GM23338 (cell line): Measurements from ENCODE around the gene CITED4. TPM values are rescaled to one million over a fixed set of nuclear protein-coding genes. Genes with fewer than 3 reads are reported as not detected.
A peak's percentile ranks its signal among the peaks of the same experiment; 100 is the strongest.

Experiments
- ATAC-seq: fragments of 200-7000 bp; cut with Tn5 transposase; 3 replicates; pipeline ENCODE4 v1.9.1; 2020
- DNase-seq: peaks from one replicate; pipeline ENCODE4 v3.0.0-alpha.2; 2015; ENCODE audit warnings: low spot score
- H2AFZ ChIP-seq: fragments of 200-600 bp; sonication (generic); 2 replicates; pipeline ENCODE4 v1.8.0; 2016; ENCODE audit warnings: antibody characterized with exemption, mild to moderate bottlenecking, moderate library complexity
- H3F3A ChIP-seq: fragments of 200-600 bp; sonication (generic); replicated peaks from 2 replicates; pipeline ENCODE4 v1.8.0; 2017; ENCODE audit warnings: antibody characterized with exemption, mixed run types, low read depth
- H3K27ac ChIP-seq: fragments of 200-600 bp; sonication (generic); 2 replicates; pipeline ENCODE4 v1.6.1; 2016; ENCODE audit warnings: low read depth
- H3K27me3 ChIP-seq: fragments of 200-600 bp; sonication (generic); 2 replicates; pipeline ENCODE4 v1.8.0; 2016; ENCODE audit warnings: mild to moderate bottlenecking, mixed run types, moderate library complexity; ENCODE audit not compliant: insufficient read depth
- H3K36me3 ChIP-seq: fragments of 200-600 bp; sonication (generic); 2 replicates; pipeline ENCODE4 v1.8.0; 2016; ENCODE audit warnings: mild to moderate bottlenecking; ENCODE audit not compliant: insufficient read depth
- H3K4me1 ChIP-seq: fragments of 200-600 bp; sonication (generic); 2 replicates; pipeline ENCODE4 v1.8.0; 2016; ENCODE audit warnings: mild to moderate bottlenecking, moderate library complexity; ENCODE audit not compliant: insufficient read depth
- H3K4me2 ChIP-seq: fragments of 200-600 bp; sonication (generic); 2 replicates; pipeline ENCODE4 v1.7.1; 2017; ENCODE audit warnings: mixed run types
- H3K4me3 ChIP-seq: fragments of 200-600 bp; sonication (generic); 2 replicates; pipeline ENCODE4 v1.6.1; 2016; ENCODE audit warnings: mixed run types
- H3K79me2 ChIP-seq: fragments of 200-600 bp; sonication (generic); replicated peaks from 2 replicates; pipeline ENCODE4 v1.8.0; 2017; ENCODE audit warnings: mild to moderate bottlenecking; ENCODE audit not compliant: insufficient read depth
- H3K9me2 ChIP-seq: fragments of 200-600 bp; sonication (generic); 2 replicates; pipeline ENCODE4 v1.8.0; 2017; ENCODE audit not compliant: insufficient read depth
- H4K20me1 ChIP-seq: fragments of 200-600 bp; sonication (generic); replicated peaks from 2 replicates; pipeline ENCODE4 v1.8.0; 2017; ENCODE audit warnings: mild to moderate bottlenecking; ENCODE audit not compliant: insufficient read depth
- H3K27ac Mint-ChIP-seq: 2 replicates; pipeline ENCODE4 v1.8.0; 2020; ENCODE audit warnings: inconsistent platforms, mild to moderate bottlenecking, moderate library complexity, mixed read lengths
- H3K27me3 Mint-ChIP-seq: 3 replicates; pipeline ENCODE4 v1.8.0; 2022; ENCODE audit warnings: low read depth, mild to moderate bottlenecking, moderate library complexity, mixed read lengths, inconsistent platforms; ENCODE audit not compliant: insufficient read depth, poor library complexity
- H3K36me3 Mint-ChIP-seq: 3 replicates; pipeline ENCODE4 v1.8.0; 2021; ENCODE audit warnings: low read depth, mild to moderate bottlenecking, inconsistent platforms, moderate library complexity, mixed read lengths
- H3K4me1 Mint-ChIP-seq: 3 replicates; pipeline ENCODE4 v1.8.0; 2020; ENCODE audit warnings: mild to moderate bottlenecking, inconsistent platforms, mixed read lengths
- H3K4me3 Mint-ChIP-seq: 3 replicates; pipeline ENCODE4 v1.8.0; 2021; ENCODE audit warnings: moderate library complexity, mild to moderate bottlenecking, inconsistent platforms, mixed read lengths
- H3K9me3 Mint-ChIP-seq: 3 replicates; pipeline ENCODE4 v1.8.0; 2020; ENCODE audit warnings: moderate library complexity, mild to moderate bottlenecking, inconsistent platforms, mixed read lengths
- CREB1 ChIP-seq: fragments of 250-450 bp; sonication (Bioruptor Pico); IDR thresholded peaks from 2 replicates; pipeline ENCODE4 v1.5.0; 2020; ENCODE audit warnings: low read depth, mild to moderate bottlenecking, moderate library complexity
- CTCF ChIP-seq, 2 experiments: fragments of 200-600 bp in 1 of 2; sonication (generic) in 1 of 2; conservative IDR thresholded peaks; 2 replicates each; pipeline versions ENCODE4 v1.5.1 to v1.6.1; 2016 to 2017; ENCODE audit warnings: antibody characterized with exemption in 2 of 2, low read depth in 2 of 2, mild to moderate bottlenecking in 2 of 2, moderate library complexity in 1 of 2
- EZH2phosphoT487 ChIP-seq: fragments of 200-600 bp; sonication (generic); IDR thresholded peaks from one replicate; pipeline ENCODE4 v1.8.1; 2018; ENCODE audit warnings: antibody characterized with exemption; ENCODE audit not compliant: unreplicated experiment
- JUNB ChIP-seq: IDR thresholded peaks from one replicate; pipeline ENCODE4 v1.6.1; 2016; ENCODE audit warnings: antibody characterized with exemption; ENCODE audit not compliant: unreplicated experiment
- NANOG ChIP-seq: IDR thresholded peaks from 2 replicates; pipeline ENCODE4 v1.6.1; 2016; ENCODE audit warnings: antibody characterized with exemption, borderline replicate concordance
- POLR2AphosphoS5 ChIP-seq: IDR thresholded peaks from 2 replicates; pipeline ENCODE4 v1.6.1; 2016; ENCODE audit warnings: antibody characterized with exemption, low read depth
- STAT1 ChIP-seq: IDR thresholded peaks from one replicate; pipeline ENCODE4 v1.6.1; 2016; ENCODE audit warnings: antibody characterized with exemption; ENCODE audit not compliant: unreplicated experiment
- ZNF114 ChIP-seq: fragments of 250-450 bp; sonication (Bioruptor Pico); IDR thresholded peaks from 2 replicates; pipeline ENCODE4 v1.5.0; 2020; ENCODE audit warnings: mild to moderate bottlenecking, moderate library complexity
- ZNF331 ChIP-seq: fragments of 250-450 bp; sonication (Bioruptor Pico); IDR thresholded peaks from 2 replicates; pipeline ENCODE4 v1.5.0; 2020; ENCODE audit warnings: low read depth, mild to moderate bottlenecking, moderate library complexity
- polyA plus RNA-seq: library from polyadenylated mRNA; unstranded; fragments of >200 nt; fragmentation: Nextera tagmentation; extraction: Ambion mirVana; gene quantifications from 2 replicates; pipeline ENCODE4 v1.2.1, GENCODE V29; 2016
- total RNA-seq: library from RNA; depleted of rRNA; stranded (reverse); fragments of >200 nt; shearing (Covaris generic); gene quantifications from 2 replicates; pipeline ENCODE4 v1.2.3, GENCODE V29; 2014
- TF ChIP-seq, protein P1 (sequence below): fragments of 250-450 bp; sonication (Bioruptor Pico); IDR thresholded peaks from 2 replicates; pipeline ENCODE4 v1.5.0; 2020; ENCODE audit warnings: mild to moderate bottlenecking, moderate library complexity
- TF ChIP-seq, protein P2 (sequence below): IDR thresholded peaks from 2 replicates; pipeline ENCODE4 v1.6.1; 2016; ENCODE audit warnings: antibody characterized with exemption
- TF ChIP-seq, protein P3 (sequence below): IDR thresholded peaks from one replicate; pipeline ENCODE4 v1.6.1; 2018; ENCODE audit warnings: antibody characterized with exemption; ENCODE audit not compliant: unreplicated experiment

Gene CITED4
- total and polyA plus RNA-seq, 2 experiments from 2014 or later, result 2.9 to 18.7 TPM

DNA sequence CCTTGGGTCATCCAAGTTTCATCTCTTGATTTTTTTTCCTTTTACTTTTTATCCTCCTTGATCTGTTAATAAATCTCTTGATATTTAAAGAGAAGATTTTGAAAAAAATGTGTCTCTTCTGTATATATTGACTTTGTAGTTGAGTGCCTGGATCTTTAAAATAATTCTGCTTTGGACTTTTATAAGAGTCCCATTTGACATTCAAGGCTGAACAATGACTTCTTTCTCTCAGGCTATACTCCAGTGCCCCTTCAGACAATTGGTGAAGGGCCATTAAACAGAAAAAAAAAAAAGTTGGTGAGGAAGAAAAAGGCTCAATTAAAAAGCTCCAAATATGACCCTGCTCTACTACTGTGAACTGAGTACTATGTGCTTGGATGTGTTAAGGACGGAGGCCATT, 40.9 kb upstream of the CITED4 start:
- Mint-ChIP-seq H3K27ac (no peak overlapping the region), H3K4me1 (peaks cover 7% of the 10 kb centered on the region), H3K4me3 (no peak overlapping the region), H3K36me3 (no peaks in the 10 kb centered on the region), H3K27me3 (peaks cover 6% of the 10 kb centered on the region), H3K9me3 (no peaks in the 10 kb centered on the region)
- Histone ChIP-seq H3F3A (no peaks in the 10 kb centered on the region), H2AFZ (0 out of 2 replicates have a peak overlapping the region, but pooled peaks have one; percentile 28), H3K27me3 (no peaks in the 10 kb centered on the region), H3K4me3 (no peak overlapping the region), H4K20me1 (no peaks in the 10 kb centered on the region), H3K27ac (no peak overlapping the region), H3K36me3 (no peaks in the 10 kb centered on the region), H3K79me2 (no peaks in the 10 kb centered on the region), H3K4me2 (no peak overlapping the region), H3K4me1 (peaks cover 4% of the 10 kb centered on the region; the same call in 1 of the 2 replicates), H3K9me2 (peaks cover 5% of the 10 kb centered on the region; the same call in 1 of the 2 replicates)
- no peak for TF ChIP-seq ZNF114 (CRISPR knock-in tag)
- TF ChIP-seq CREB1, result no peak
- TF ChIP-seq, protein P1, sequence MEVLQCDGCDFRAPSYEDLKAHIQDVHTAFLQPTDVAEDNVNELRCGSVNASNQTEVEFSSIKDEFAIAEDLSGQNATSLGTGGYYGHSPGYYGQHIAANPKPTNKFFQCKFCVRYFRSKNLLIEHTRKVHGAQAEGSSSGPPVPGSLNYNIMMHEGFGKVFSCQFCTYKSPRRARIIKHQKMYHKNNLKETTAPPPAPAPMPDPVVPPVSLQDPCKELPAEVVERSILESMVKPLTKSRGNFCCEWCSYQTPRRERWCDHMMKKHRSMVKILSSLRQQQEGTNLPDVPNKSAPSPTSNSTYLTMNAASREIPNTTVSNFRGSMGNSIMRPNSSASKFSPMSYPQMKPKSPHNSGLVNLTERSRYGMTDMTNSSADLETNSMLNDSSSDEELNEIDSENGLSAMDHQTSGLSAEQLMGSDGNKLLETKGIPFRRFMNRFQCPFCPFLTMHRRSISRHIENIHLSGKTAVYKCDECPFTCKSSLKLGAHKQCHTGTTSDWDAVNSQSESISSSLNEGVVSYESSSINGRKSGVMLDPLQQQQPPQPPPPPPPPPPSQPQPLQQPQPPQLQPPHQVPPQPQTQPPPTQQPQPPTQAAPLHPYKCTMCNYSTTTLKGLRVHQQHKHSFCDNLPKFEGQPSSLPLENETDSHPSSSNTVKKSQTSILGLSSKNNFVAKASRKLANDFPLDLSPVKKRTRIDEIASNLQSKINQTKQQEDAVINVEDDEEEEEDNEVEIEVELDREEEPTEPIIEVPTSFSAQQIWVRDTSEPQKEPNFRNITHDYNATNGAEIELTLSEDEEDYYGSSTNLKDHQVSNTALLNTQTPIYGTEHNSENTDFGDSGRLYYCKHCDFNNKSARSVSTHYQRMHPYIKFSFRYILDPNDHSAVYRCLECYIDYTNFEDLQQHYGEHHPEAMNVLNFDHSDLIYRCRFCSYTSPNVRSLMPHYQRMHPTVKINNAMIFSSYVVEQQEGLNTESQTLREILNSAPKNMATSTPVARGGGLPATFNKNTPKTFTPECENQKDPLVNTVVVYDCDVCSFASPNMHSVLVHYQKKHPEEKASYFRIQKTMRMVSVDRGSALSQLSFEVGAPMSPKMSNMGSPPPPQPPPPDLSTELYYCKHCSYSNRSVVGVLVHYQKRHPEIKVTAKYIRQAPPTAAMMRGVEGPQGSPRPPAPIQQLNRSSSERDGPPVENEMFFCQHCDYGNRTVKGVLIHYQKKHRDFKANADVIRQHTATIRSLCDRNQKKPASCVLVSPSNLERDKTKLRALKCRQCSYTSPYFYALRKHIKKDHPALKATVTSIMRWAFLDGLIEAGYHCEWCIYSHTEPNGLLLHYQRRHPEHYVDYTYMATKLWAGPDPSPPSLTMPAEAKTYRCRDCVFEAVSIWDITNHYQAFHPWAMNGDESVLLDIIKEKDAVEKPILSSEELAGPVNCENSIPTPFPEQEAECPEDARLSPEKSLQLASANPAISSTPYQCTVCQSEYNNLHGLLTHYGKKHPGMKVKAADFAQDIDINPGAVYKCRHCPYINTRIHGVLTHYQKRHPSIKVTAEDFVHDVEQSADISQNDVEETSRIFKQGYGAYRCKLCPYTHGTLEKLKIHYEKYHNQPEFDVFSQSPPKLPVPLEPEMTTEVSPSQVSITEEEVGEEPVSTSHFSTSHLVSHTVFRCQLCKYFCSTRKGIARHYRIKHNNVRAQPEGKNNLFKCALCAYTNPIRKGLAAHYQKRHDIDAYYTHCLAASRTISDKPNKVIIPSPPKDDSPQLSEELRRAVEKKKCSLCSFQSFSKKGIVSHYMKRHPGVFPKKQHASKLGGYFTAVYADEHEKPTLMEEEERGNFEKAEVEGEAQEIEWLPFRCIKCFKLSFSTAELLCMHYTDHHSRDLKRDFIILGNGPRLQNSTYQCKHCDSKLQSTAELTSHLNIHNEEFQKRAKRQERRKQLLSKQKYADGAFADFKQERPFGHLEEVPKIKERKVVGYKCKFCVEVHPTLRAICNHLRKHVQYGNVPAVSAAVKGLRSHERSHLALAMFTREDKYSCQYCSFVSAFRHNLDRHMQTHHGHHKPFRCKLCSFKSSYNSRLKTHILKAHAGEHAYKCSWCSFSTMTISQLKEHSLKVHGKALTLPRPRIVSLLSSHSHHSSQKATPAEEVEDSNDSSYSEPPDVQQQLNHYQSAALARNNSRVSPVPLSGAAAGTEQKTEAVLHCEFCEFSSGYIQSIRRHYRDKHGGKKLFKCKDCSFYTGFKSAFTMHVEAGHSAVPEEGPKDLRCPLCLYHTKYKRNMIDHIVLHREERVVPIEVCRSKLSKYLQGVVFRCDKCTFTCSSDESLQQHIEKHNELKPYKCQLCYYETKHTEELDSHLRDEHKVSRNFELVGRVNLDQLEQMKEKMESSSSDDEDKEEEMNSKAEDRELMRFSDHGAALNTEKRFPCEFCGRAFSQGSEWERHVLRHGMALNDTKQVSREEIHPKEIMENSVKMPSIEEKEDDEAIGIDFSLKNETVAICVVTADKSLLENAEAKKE, result no peak
- no peak for TF ChIP-seq NANOG
- no peak for TF ChIP-seq EZH2phosphoT487
- TF ChIP-seq, protein P2, sequence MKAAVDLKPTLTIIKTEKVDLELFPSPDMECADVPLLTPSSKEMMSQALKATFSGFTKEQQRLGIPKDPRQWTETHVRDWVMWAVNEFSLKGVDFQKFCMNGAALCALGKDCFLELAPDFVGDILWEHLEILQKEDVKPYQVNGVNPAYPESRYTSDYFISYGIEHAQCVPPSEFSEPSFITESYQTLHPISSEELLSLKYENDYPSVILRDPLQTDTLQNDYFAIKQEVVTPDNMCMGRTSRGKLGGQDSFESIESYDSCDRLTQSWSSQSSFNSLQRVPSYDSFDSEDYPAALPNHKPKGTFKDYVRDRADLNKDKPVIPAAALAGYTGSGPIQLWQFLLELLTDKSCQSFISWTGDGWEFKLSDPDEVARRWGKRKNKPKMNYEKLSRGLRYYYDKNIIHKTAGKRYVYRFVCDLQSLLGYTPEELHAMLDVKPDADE, result no peak
- TF ChIP-seq, protein P3, sequence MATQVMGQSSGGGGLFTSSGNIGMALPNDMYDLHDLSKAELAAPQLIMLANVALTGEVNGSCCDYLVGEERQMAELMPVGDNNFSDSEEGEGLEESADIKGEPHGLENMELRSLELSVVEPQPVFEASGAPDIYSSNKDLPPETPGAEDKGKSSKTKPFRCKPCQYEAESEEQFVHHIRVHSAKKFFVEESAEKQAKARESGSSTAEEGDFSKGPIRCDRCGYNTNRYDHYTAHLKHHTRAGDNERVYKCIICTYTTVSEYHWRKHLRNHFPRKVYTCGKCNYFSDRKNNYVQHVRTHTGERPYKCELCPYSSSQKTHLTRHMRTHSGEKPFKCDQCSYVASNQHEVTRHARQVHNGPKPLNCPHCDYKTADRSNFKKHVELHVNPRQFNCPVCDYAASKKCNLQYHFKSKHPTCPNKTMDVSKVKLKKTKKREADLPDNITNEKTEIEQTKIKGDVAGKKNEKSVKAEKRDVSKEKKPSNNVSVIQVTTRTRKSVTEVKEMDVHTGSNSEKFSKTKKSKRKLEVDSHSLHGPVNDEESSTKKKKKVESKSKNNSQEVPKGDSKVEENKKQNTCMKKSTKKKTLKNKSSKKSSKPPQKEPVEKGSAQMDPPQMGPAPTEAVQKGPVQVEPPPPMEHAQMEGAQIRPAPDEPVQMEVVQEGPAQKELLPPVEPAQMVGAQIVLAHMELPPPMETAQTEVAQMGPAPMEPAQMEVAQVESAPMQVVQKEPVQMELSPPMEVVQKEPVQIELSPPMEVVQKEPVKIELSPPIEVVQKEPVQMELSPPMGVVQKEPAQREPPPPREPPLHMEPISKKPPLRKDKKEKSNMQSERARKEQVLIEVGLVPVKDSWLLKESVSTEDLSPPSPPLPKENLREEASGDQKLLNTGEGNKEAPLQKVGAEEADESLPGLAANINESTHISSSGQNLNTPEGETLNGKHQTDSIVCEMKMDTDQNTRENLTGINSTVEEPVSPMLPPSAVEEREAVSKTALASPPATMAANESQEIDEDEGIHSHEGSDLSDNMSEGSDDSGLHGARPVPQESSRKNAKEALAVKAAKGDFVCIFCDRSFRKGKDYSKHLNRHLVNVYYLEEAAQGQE, result no peak
- no peak for TF ChIP-seq CTCF (conservative IDR thresholded peaks at IDR 0.05; ENCODE audit: low read depth in 2 of 2)
- no peak for TF ChIP-seq POLR2AphosphoS5
- no peak for TF ChIP-seq STAT1
- no peak for TF ChIP-seq ZNF331 (CRISPR knock-in tag)
- no peak for TF ChIP-seq JUNB
- DNase-seq, result no peak
- ATAC-seq, result no peak
